Astrocyte (in vitro differentiated cells and primary cell): ENCODE results near the gene SMYD1.

Source experiments
- CTCF ChIP-seq: IDR thresholded peaks from 2 replicates; pipeline ENCODE4 v1.5.1; 2011; ENCODE audit warnings: low read depth, mild to moderate bottlenecking, inconsistent platforms, low read length, moderate library complexity; ENCODE audit not compliant: insufficient read depth
- EZH2 ChIP-seq: IDR thresholded peaks from 2 replicates; pipeline ENCODE4 v1.6.1; 2012; ENCODE audit warnings: mild to moderate bottlenecking, low read length, inconsistent platforms; ENCODE audit not compliant: insufficient read depth

DNA sequence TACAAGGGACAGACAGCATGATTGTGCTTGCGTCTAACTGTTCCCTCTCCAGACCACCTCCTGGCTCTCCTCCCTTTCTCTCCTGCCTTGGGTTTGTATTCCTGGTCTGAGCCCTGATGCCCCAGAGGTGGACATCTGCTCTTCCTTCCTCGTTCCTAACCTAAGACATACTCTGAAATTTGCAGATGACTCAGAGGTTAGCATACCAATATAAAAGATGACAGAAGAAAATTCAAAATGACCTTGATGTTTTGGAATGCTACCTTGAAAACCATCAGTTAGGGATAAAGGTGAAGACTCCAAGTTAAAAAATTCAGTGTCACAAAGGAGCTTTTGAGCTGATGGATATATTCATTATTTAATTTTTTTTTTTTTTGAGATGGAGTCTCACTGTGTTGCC is 12.9 kb downstream of the SMYD1 start:
- TF ChIP-seq CTCF (no peak), EZH2 (no peak)
